Measurements from ENCODE around the gene BRWD1.

BRWD1 gene

GRCh38 chr21:39312112-39313041 is 1.1 kb downstream of the BRWD1 start:
- peak overlapping the region; percentile 90 for H3K27ac ChIP-seq
- TF ChIP-seq CTCF (IDR thresholded peaks at IDR 0.05) (no peak), ZFX (IDR thresholded peaks at IDR 0.05; ENCODE audit: borderline replicate concordance) (no peak)

GRCh38 chr21:39311164-39311563 is 2.3 kb downstream of the BRWD1 start:
- H3K27ac ChIP-seq = no peak overlapping the region
- TF ChIP-seq CTCF (IDR thresholded peaks at IDR 0.05) (no peak), ZFX (IDR thresholded peaks at IDR 0.05; ENCODE audit: borderline replicate concordance) (no peak)

- no peak overlapping the region for H3K27ac ChIP-seq
- TF ChIP-seq ZFX (IDR thresholded peaks at IDR 0.05; ENCODE audit: borderline replicate concordance) (no peak), CTCF (IDR thresholded peaks at IDR 0.05) (no peak)
These were observed 6.0 kb downstream of the BRWD1 start for GRCh38 chr21:39307466-39307865.

GRCh38 chr21:39300587-39300986 is 12.8 kb downstream of the BRWD1 start:
- TF ChIP-seq CTCF (IDR thresholded peaks at IDR 0.05) = no peak
- H3K27ac ChIP-seq = no peak overlapping the region

GRCh38 chr21:39296891-39297290 is 16.5 kb downstream of the BRWD1 start:
- no peak for TF ChIP-seq ZFX (IDR thresholded peaks at IDR 0.05; ENCODE audit: borderline replicate concordance)
- TF ChIP-seq CTCF (IDR thresholded peaks at IDR 0.05) = no peak

GRCh38 chr21:39288987-39289386 is 24.4 kb downstream of the BRWD1 start:
- TF ChIP-seq ZFX (IDR thresholded peaks at IDR 0.05; ENCODE audit: borderline replicate concordance) = no peak
- TF ChIP-seq CTCF (IDR thresholded peaks at IDR 0.05) = no peak

More at GRCh38 chr21:39296891-39297290, 16.5 kb downstream of the BRWD1 start:
- no peak overlapping the region for H3K27ac ChIP-seq

GRCh38 chr21:39282911-39283310 is 30.5 kb downstream of the BRWD1 start:
- TF ChIP-seq ZFX (IDR thresholded peaks at IDR 0.05; ENCODE audit: borderline replicate concordance) = no peak
- no peak for TF ChIP-seq CTCF (IDR thresholded peaks at IDR 0.05)
- no peak overlapping the region for H3K27ac ChIP-seq

More at GRCh38 chr21:39288987-39289386, 24.4 kb downstream of the BRWD1 start:
- H3K27ac ChIP-seq = no peak overlapping the region
